Measurements from ENCODE around the gene ADAMTS8.
A peak's percentile ranks its signal among the peaks of the same experiment; 100 is the strongest.

The ADAMTS8 gene

DNA sequence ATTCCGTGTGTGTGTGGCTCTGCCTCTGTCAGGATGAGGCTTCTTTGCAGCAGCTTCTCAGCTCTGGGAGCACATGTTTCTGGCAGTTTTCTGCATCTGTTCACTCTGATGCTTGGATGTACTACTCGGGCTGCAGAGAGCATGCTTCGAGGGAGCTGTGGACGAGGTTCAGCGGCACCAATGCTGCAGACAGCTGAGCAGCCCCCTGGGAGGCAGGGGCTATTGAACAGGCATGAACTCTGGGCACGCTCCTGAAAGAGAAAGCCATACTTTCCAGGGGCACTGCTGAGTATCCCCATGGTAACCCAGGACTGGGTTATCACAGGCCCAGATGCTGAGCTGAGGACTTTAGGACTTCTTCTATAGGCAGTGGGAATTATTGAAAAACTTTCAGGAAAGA is 33.8 kb downstream of the ADAMTS8 start:
- Histone ChIP-seq H3K4me2 (ENCODE audit: low read length) (no peak overlapping the region), H3K27me3 (ENCODE audit: insufficient read depth, low read length) (no peaks in the 10 kb centered on the region), H3K18ac (ENCODE audit: low read length) (no peak overlapping the region), H3K23ac (ENCODE audit: low read length) (no peak overlapping the region), H2BK5ac (ENCODE audit: low read depth, low read length, poor library complexity) (no peak overlapping the region), H3K27ac (ENCODE audit: low read depth, low read length) (no peak overlapping the region), H3K4ac (ENCODE audit: low read depth, low read length) (no peak overlapping the region), H3K36me3 (ENCODE audit: control insufficient read depth in 1 of 2, insufficient read depth in 2 of 2, low read length in 2 of 2) (no peaks in the 10 kb centered on the region), H4K8ac (ENCODE audit: low read depth, low read length) (no peak overlapping the region), H2BK120ac (ENCODE audit: insufficient read depth, low read length, poor library complexity) (no peak overlapping the region), H3K79me2 (ENCODE audit: control insufficient read depth, insufficient read depth, low read length, poor library complexity) (no peaks in the 10 kb centered on the region), H3K4me3 (ENCODE audit: low read depth, low read length) (no peak overlapping the region), H4K91ac (ENCODE audit: low read depth, low read length) (no peak overlapping the region), H3K4me1 (ENCODE audit: control insufficient read depth in 1 of 2, insufficient read depth in 2 of 2, low read length in 2 of 2) (no peaks in the 10 kb centered on the region), H2BK12ac (ENCODE audit: low read length) (no peak overlapping the region), H3K79me1 (ENCODE audit: low read length) (no peaks in the 10 kb centered on the region), H3K14ac (ENCODE audit: low read length) (no peak overlapping the region), H2AFZ (ENCODE audit: insufficient read depth, low read length, poor library complexity) (no peak overlapping the region), H2AK5ac (ENCODE audit: low read length) (no peak overlapping the region), H3K9me3 (ENCODE audit: insufficient read depth, low read depth, low read length) (peaks cover under 1% of the 10 kb centered on the region), H4K12ac (ENCODE audit: low read depth, low read length) (no peak overlapping the region), H3K9ac (ENCODE audit: low read length) (no peak overlapping the region)
- no peak for DNase-seq
- no CpG with 5 or more reads among the region's 6 CpGs for WGBS (ENCODE audit: extremely low coverage, insufficient coverage, insufficient read length)

- H3K79me2 ChIP-seq (ENCODE audit: control insufficient read depth, insufficient read depth, low read length, poor library complexity), result no peaks in the 10 kb centered on the region
These were observed 36.7 kb downstream of the ADAMTS8 start for GRCh38 chr11:130391711-130392110.

DNA sequence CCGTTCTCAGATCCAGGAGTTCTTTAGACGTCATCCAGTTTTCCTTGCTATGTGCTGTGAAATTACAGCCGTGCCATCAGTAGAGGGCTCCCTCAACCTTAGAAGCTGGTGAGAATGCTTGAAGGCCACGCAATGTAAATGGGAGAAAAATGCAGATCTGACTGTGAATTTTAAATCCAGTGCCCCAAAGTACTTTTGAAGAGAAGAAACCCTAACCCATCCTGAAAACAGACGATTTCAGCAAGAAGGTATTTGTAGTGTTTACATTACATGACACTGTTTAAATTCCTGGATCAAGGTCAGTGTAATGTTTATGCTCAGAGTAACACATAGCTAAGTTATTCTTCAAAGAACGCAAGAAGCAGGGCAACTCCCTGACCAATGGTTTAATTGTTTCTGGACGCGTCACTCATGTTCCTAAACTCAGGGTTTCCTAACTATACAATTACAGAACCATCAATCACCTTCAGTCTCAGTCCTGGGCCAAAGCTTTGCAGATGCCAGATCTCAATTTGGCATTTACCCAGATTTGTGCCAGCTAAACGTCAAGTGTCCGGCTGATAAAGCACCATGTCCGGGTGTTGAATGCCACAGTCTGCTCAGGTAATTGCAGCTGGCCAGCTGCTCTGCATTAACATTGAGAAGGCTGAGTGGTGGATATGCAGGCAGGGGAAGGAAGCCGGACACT is 38.2 kb downstream of the ADAMTS8 start:
- H3K23ac ChIP-seq (ENCODE audit: low read length), result no peak overlapping the region
- no peaks in the 10 kb centered on the region for H3K27me3 ChIP-seq (ENCODE audit: insufficient read depth, low read length)
- no peaks in the 10 kb centered on the region for H3K79me2 ChIP-seq (ENCODE audit: control insufficient read depth, insufficient read depth, low read length, poor library complexity)
- no peak overlapping the region for H3K4me3 ChIP-seq (ENCODE audit: low read depth, low read length)
- H3K27ac ChIP-seq (ENCODE audit: low read depth, low read length), result no peak overlapping the region
- H2BK120ac ChIP-seq (ENCODE audit: insufficient read depth, low read length, poor library complexity), result no peak overlapping the region
- no peak overlapping the region for H2AFZ ChIP-seq (ENCODE audit: insufficient read depth, low read length, poor library complexity)
- H3K18ac ChIP-seq (ENCODE audit: low read length), result no peak overlapping the region
- H3K14ac ChIP-seq (ENCODE audit: low read length), result no peak overlapping the region
- no peak overlapping the region for H2BK12ac ChIP-seq (ENCODE audit: low read length)
- no peak overlapping the region for H4K91ac ChIP-seq (ENCODE audit: low read depth, low read length)
- no peak overlapping the region for H3K4ac ChIP-seq (ENCODE audit: low read depth, low read length)
- no peak overlapping the region for H3K4me2 ChIP-seq (ENCODE audit: low read length)
- no peaks in the 10 kb centered on the region for H3K79me1 ChIP-seq (ENCODE audit: low read length)
- DNase-seq, result peak; percentile 40 to 60
- WGBS (ENCODE audit: extremely low coverage, insufficient coverage, insufficient read length), result no CpG with 5 or more reads among the region's 12 CpGs
- H3K4me1 ChIP-seq (ENCODE audit: control insufficient read depth in 1 of 2, insufficient read depth in 2 of 2, low read length in 2 of 2), result peaks cover 2 to 4% of the 10 kb centered on the region in 2 experiments
- peaks cover 1% of the 10 kb centered on the region for H3K9me3 ChIP-seq (ENCODE audit: insufficient read depth, low read depth, low read length)
- H2AK5ac ChIP-seq (ENCODE audit: low read length), result no peak overlapping the region
- H2BK5ac ChIP-seq (ENCODE audit: low read depth, low read length, poor library complexity), result no peak overlapping the region
- H3K9ac ChIP-seq (ENCODE audit: low read length), result no peak overlapping the region
- no peak overlapping the region for H4K8ac ChIP-seq (ENCODE audit: low read depth, low read length)
- no peak overlapping the region for H4K12ac ChIP-seq (ENCODE audit: low read depth, low read length)
- H3K36me3 ChIP-seq (ENCODE audit: control insufficient read depth in 1 of 2, insufficient read depth in 2 of 2, low read length in 2 of 2), result no peaks in the 10 kb centered on the region

More at GRCh38 chr11:130391711-130392110, 36.7 kb downstream of the ADAMTS8 start:
- Histone ChIP-seq H2BK120ac (ENCODE audit: insufficient read depth, low read length, poor library complexity) (no peak overlapping the region), H3K27me3 (ENCODE audit: insufficient read depth, low read length) (no peaks in the 10 kb centered on the region), H4K91ac (ENCODE audit: low read depth, low read length) (no peak overlapping the region), H3K79me1 (ENCODE audit: low read length) (no peaks in the 10 kb centered on the region), H3K14ac (ENCODE audit: low read length) (no peak overlapping the region), H3K9ac (ENCODE audit: low read length) (no peak overlapping the region), H4K12ac (ENCODE audit: low read depth, low read length) (no peak overlapping the region), H3K27ac (ENCODE audit: low read depth, low read length) (no peak overlapping the region), H3K4me1 (ENCODE audit: control insufficient read depth in 1 of 2, insufficient read depth in 2 of 2, low read length in 2 of 2) (no peaks in the 10 kb centered on the region), H3K4me3 (ENCODE audit: low read depth, low read length) (no peak overlapping the region), H3K18ac (ENCODE audit: low read length) (no peak overlapping the region), H3K4me2 (ENCODE audit: low read length) (no peak overlapping the region), H2AFZ (ENCODE audit: insufficient read depth, low read length, poor library complexity) (no peak overlapping the region), H4K8ac (ENCODE audit: low read depth, low read length) (no peak overlapping the region), H2BK5ac (ENCODE audit: low read depth, low read length, poor library complexity) (no peak overlapping the region), H2BK12ac (ENCODE audit: low read length) (no peak overlapping the region), H3K23ac (ENCODE audit: low read length) (no peak overlapping the region), H3K4ac (ENCODE audit: low read depth, low read length) (no peak overlapping the region), H2AK5ac (ENCODE audit: low read length) (no peak overlapping the region), H3K9me3 (ENCODE audit: insufficient read depth, low read depth, low read length) (peaks cover 1% of the 10 kb centered on the region), H3K36me3 (ENCODE audit: control insufficient read depth in 1 of 2, insufficient read depth in 2 of 2, low read length in 2 of 2) (no peaks in the 10 kb centered on the region)
- no CpG with 5 or more reads among the region's 8 CpGs for WGBS (ENCODE audit: extremely low coverage, insufficient coverage, insufficient read length)
- DNase-seq, result no peak

- H3K79me1 ChIP-seq (ENCODE audit: low read length), result no peaks in the 10 kb centered on the region
- H3K23ac ChIP-seq (ENCODE audit: low read length), result no peak overlapping the region
- DNase-seq, result no peak
- no peak overlapping the region for H2AFZ ChIP-seq (ENCODE audit: insufficient read depth, low read length, poor library complexity)
- no peaks in the 10 kb centered on the region for H3K36me3 ChIP-seq (ENCODE audit: control insufficient read depth in 1 of 2, insufficient read depth in 2 of 2, low read length in 2 of 2)
- H3K79me2 ChIP-seq (ENCODE audit: control insufficient read depth, insufficient read depth, low read length, poor library complexity), result no peaks in the 10 kb centered on the region
- no peak overlapping the region for H3K18ac ChIP-seq (ENCODE audit: low read length)
- no peaks in the 10 kb centered on the region for H3K27me3 ChIP-seq (ENCODE audit: insufficient read depth, low read length)
- H2BK12ac ChIP-seq (ENCODE audit: low read length), result no peak overlapping the region
- H3K4me1 ChIP-seq (ENCODE audit: control insufficient read depth in 1 of 2, insufficient read depth in 2 of 2, low read length in 2 of 2), result peaks cover 2 to 7% of the 10 kb centered on the region in 2 experiments
- H2BK120ac ChIP-seq (ENCODE audit: insufficient read depth, low read length, poor library complexity), result no peak overlapping the region
- H4K12ac ChIP-seq (ENCODE audit: low read depth, low read length), result no peak overlapping the region
- no peak overlapping the region for H2AK5ac ChIP-seq (ENCODE audit: low read length)
- no peak overlapping the region for H3K4me2 ChIP-seq (ENCODE audit: low read length)
- H3K9me3 ChIP-seq (ENCODE audit: insufficient read depth, low read depth, low read length), result peaks cover 1% of the 10 kb centered on the region
- H4K91ac ChIP-seq (ENCODE audit: low read depth, low read length), result no peak overlapping the region
- H3K27ac ChIP-seq (ENCODE audit: low read depth, low read length), result no peak overlapping the region
- H4K8ac ChIP-seq (ENCODE audit: low read depth, low read length), result no peak overlapping the region
- H2BK5ac ChIP-seq (ENCODE audit: low read depth, low read length, poor library complexity), result no peak overlapping the region
- H3K4me3 ChIP-seq (ENCODE audit: low read depth, low read length), result no peak overlapping the region
- no peak overlapping the region for H3K14ac ChIP-seq (ENCODE audit: low read length)
- H3K4ac ChIP-seq (ENCODE audit: low read depth, low read length), result no peak overlapping the region
- H3K9ac ChIP-seq (ENCODE audit: low read length), result peak overlapping the region; percentile 65
- WGBS (ENCODE audit: extremely low coverage, insufficient coverage, insufficient read length), result no CpG with 5 or more reads among the region's 16 CpGs
These were observed 39.0 kb downstream of the ADAMTS8 start for GRCh38 chr11:130389335-130389935.
